ENCODE measurements around the gene ZSCAN18.

DNA sequence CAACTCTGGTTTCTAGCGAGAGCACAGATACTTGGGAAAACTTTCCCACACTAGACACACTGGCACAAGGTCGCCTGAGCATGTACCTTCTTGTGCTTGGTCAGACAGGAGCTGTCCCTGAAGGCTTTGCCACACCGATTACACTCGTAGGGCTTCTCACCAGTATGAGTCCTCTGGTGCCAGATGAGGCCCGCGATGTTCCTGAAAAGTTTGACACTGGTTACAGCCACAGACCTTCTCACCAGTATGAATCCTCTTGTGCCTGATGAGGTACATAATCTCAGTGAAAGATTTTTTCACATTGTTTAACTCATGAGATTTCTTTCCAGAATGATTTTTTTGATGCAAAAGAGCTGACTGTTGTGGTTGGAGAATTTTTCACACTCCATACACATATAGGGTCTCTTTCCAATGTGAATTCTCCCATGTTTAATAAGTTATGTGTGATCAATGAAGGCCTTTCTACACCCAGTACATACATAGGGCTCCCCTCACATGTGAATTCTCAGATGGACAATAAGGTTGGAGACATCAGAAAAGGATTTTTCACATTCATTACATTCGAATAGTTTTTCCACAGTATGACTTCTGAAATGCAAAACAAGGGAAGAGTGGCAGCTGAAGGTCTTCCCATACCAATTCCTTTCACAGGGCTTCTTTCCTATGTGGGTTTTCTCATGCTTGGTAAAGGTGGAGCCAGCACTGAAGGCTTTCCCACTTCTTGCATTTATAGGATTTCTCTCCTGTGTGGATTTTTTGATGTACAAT is 9.9 kb upstream of the ZSCAN18 start:
- TF ChIP-seq, protein P1, sequence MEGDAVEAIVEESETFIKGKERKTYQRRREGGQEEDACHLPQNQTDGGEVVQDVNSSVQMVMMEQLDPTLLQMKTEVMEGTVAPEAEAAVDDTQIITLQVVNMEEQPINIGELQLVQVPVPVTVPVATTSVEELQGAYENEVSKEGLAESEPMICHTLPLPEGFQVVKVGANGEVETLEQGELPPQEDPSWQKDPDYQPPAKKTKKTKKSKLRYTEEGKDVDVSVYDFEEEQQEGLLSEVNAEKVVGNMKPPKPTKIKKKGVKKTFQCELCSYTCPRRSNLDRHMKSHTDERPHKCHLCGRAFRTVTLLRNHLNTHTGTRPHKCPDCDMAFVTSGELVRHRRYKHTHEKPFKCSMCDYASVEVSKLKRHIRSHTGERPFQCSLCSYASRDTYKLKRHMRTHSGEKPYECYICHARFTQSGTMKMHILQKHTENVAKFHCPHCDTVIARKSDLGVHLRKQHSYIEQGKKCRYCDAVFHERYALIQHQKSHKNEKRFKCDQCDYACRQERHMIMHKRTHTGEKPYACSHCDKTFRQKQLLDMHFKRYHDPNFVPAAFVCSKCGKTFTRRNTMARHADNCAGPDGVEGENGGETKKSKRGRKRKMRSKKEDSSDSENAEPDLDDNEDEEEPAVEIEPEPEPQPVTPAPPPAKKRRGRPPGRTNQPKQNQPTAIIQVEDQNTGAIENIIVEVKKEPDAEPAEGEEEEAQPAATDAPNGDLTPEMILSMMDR (IDR thresholded peaks at IDR 0.05): no peak
- no peak for TF ChIP-seq EZH2 (IDR thresholded peaks at IDR 0.05; ENCODE audit: borderline replicate concordance, insufficient read depth, low read depth, low read length, poor library complexity, severe bottlenecking)
